ENCODE results near the gene ITGAL.

DNA sequence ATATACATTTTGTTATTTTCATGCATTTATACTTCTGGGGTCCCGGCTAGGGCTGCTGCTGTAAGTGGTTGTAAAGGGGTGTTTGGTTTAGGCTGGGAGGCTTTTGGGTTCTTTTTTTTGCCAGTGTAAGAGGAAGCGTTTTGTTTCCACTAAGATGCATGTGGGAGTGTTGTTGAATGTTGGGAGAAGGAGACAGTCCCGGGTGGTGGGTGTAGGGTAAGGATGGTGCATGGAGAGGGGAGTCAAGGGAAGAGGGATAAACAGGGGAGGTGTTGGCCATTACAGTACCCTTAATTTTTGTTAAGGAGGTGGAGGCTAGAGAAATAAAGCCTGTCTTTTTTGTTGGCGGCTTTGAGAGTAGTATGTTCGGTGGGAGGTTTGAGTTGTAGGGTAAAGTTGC is 70.5 kb downstream of the ITGAL start:
- TF ChIP-seq, protein P1, sequence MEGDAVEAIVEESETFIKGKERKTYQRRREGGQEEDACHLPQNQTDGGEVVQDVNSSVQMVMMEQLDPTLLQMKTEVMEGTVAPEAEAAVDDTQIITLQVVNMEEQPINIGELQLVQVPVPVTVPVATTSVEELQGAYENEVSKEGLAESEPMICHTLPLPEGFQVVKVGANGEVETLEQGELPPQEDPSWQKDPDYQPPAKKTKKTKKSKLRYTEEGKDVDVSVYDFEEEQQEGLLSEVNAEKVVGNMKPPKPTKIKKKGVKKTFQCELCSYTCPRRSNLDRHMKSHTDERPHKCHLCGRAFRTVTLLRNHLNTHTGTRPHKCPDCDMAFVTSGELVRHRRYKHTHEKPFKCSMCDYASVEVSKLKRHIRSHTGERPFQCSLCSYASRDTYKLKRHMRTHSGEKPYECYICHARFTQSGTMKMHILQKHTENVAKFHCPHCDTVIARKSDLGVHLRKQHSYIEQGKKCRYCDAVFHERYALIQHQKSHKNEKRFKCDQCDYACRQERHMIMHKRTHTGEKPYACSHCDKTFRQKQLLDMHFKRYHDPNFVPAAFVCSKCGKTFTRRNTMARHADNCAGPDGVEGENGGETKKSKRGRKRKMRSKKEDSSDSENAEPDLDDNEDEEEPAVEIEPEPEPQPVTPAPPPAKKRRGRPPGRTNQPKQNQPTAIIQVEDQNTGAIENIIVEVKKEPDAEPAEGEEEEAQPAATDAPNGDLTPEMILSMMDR (IDR thresholded peaks at IDR 0.05; ENCODE audit: low read length) = no peak
- no peak for TF ChIP-seq EZH2 (optimal IDR thresholded peaks at IDR 0.05; ENCODE audit: low read depth, low read length)

All from MM.1S (cell line).